GM12872 (cell line): ENCODE measurements around the gene TRIP10.

Experiments
- CTCF ChIP-seq: IDR thresholded peaks from 3 replicates; pipeline ENCODE4 v1.5.1; 2011; ENCODE audit warnings: low read depth, mild to moderate bottlenecking, low read length, moderate library complexity; ENCODE audit not compliant: insufficient read depth

The TRIP10 gene

GRCh38 chr19:6696239-6696820 is 43.1 kb upstream of the TRIP10 start:
- TF ChIP-seq CTCF, result no peak

GRCh38 chr19:6697291-6697690 is 42.2 kb upstream of the TRIP10 start:
- no peak for TF ChIP-seq CTCF

GRCh38 chr19:6699935-6700334 is 39.5 kb upstream of the TRIP10 start:
- TF ChIP-seq CTCF, result no peak

- TF ChIP-seq CTCF, result no peak
Measured at GRCh38 chr19:6700586-6701316, 38.7 kb upstream of the TRIP10 start.

GRCh38 chr19:6705931-6706632 is 33.4 kb upstream of the TRIP10 start:
- no peak for TF ChIP-seq CTCF

GRCh38 chr19:6706633-6706958 is 32.9 kb upstream of the TRIP10 start:
- TF ChIP-seq CTCF, result no peak

GRCh38 chr19:6707011-6707657 is 32.3 kb upstream of the TRIP10 start:
- no peak for TF ChIP-seq CTCF
